GM21390 (cell line): ENCODE data around the gene ZNF541.

Source experiments
- ATAC-seq: cut with Tn5 transposase; IDR thresholded peaks from one replicate; pipeline ENCODE4 v1.9.1; 2021; ENCODE audit not compliant: unreplicated experiment

ZNF541 gene, protein sequence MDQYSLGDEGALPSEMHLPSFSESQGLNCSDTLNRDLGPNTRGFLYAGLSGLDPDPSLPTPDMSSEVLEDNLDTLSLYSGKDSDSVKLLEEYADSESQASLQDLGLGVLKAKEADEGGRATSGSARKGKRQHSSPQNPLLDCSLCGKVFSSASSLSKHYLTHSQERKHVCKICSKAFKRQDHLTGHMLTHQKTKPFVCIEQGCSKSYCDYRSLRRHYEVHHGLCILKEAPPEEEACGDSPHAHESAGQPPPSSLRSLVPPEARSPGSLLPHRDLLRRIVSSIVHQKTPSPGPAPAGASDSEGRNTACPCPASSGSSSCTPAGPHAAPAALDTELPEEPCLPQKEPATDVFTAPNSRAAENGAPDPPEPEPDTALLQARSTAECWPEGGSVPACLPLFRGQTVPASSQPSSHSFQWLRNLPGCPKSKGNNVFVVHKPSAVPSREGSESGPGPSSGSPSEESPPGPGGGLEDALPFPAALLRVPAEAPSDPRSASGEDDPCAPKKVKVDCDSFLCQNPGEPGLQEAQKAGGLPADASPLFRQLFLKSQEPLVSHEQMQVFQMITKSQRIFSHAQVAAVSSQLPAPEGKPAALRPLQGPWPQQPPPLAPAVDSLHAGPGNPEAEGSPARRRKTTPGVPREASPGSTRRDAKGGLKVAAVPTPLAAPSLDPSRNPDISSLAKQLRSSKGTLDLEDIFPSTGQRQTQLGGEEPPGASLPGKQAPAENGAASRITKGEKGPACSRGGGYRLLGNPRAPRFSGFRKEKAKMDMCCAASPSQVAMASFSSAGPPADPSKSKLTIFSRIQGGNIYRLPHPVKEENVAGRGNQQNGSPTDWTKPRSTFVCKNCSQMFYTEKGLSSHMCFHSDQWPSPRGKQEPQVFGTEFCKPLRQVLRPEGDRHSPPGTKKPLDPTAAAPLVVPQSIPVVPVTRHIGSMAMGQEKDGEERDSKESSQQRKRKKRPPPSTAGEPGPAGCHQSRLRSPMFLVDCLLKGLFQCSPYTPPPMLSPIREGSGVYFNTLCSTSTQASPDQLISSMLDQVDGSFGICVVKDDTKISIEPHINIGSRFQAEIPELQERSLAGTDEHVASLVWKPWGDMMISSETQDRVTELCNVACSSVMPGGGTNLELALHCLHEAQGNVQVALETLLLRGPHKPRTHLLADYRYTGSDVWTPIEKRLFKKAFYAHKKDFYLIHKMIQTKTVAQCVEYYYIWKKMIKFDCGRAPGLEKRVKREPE (N-terminal part only)

DNA sequence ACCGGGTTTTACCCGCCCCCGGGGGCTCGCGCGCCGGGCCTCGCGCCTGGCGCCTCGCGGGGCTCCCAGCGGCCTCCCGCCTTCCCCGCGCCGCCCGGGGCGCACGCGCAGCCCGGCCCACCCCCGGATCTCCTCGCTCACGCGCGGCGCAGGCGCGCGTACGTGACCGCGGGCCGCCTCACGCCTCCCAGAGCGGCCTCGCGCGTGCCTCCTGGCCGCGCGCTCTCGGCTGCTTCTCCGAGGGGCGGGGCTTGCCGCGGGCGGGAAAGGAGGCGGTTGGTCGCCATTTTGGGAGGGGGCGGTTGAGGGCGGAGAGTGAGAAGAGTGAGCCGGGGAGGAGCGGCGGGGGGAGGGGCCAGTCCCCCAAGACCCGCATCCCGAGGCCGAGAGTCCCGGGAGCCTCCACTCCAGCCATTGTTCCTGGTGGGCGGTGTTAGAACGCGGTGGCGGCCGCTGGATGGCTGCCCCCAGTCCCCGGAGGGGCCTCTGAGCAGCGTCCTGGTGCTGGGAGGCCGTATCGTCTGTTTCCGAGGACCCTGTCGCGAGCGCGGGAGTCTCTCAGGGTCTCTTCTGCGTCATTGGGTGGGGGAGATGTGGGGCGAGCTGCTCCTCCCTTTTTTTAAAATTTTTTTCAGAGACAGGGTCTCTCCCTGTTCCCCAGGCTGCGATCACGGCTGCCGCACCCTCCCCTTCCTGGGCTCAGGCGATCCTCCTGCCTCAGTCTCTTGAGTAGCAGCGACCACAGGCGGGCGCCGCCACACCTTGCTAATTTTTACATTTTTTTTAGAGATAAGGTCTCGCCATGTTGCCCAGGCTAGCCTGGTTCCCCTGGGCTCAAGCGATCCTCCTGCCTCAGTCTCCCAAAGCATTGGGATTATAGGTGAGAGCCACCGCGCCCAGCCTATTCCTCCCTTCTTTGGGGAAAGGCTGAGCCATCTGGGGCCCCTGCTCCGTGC lies at the start of gene ZNF541:
Gene ZNF541 (minus strand): TSS at position 78 of the 956 bp plus-strand sequence. CDS start 17,292 bp downstream, outside the sequence.
- no peak for ATAC-seq

DNA sequence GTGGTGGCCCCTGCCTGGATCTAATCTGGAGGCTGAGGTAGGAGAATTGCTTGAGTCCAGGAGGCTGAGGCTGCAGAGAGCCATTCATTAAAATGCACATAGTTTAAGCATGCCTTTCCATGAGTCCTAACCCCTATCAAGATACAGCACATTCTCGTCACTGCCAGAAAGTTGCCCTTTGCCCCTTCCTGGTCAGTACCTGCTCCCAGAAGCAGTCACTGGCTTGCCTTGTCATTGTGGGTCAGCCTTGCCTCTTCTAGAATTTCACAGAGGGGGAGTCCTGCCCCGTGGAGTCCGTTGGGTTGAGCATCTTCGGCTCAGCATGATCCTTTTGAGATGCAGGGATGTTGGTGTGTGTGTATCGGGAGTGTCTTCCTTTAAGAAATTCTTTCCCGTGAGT lies 46.8 kb upstream of the ZNF541 start:
- ATAC-seq: no peak

DNA sequence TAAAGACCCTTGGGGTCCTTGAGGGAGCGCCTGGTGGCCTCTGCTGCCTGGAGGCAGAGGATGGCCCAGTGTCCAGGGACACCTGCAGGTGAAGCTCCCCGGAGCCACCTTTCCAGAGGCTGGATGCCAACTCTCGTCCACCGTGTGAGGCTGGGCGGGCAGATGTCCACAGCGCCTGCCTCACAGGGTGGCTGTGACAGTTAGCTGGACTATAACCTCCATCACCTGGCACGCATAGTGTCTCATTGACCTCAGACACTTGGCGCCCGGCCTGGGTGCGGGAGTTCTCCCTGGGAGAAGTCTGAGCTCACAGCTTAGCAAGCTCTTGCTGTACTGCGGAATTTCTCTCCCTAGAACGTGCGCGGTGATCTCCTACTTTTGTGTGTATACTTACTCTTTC lies 45.8 kb upstream of the ZNF541 start:
- ATAC-seq: no peak

DNA sequence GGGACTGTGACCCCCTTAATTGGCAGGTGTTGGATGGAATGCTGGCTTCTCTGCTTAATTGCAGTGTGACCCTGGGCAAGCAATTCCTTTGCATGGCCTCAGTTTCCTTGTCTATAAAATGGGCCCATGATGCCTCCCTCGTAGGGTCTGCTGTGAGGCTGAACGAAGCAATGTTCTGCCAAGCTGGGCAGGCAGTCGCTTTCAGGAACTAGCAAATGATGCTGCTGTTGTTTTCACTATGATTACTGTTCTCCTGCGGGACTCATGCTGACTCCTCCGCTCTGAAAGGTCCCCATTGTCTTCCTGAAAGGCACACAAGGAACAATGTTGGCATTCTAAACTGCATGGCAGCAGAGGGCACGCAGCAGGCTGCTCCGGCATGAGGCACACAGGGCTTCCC lies 42.8 kb upstream of the ZNF541 start:
- no peak for ATAC-seq

DNA sequence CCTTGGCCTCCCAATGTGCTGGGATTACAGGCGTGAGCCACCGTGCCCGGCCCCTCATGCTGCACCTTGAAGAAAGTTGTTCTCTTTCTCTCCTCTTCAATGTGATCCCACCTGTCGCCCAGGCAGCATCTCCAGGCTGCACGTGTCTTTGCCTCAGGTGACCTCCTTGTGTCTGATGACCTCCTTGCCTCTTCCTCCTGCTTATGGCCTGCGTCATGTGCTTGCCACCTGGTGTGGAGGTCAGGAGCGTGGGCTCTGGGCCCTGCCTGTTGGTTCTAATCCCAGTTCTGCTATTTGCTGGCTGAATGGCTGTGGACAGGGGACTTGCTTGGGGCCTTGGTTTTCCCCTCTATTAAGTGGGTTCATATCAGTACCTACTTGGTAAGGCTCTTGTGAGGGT lies 42.3 kb upstream of the ZNF541 start:
- no peak for ATAC-seq

DNA sequence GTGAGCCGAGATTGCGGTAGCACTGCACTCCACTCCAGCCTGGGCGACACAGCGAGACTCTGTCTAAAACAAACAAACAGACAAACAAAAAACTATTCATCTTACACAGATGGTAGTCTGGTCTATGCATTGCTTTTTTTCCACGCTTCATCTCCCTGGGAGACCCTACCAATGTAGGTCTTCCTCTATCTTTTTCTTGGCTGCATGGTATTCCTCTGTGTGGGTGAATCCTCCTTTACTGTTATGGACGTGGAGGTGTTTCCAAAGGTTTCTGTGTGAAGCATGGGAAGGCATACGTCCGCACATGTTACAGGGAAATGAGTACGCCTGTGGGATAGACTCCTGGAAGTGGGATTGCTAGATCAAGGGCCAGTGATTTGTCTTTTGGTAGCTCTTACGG lies 41.6 kb upstream of the ZNF541 start:
- ATAC-seq: no peak

DNA sequence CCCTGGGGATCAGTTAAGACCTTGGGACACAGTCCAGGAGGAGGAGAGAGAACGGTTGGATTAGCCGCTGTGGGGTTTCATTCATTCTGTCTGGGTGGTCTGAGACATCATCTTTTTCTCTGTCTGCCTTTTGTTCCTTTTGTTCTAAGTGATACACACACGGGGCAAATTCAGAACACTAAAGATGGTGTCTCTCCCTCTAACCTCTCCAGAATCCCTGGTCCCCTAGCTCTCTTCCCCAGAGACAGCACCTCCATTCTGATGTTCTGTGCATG lies 41.0 kb upstream of the ZNF541 start:
- no peak for ATAC-seq

DNA sequence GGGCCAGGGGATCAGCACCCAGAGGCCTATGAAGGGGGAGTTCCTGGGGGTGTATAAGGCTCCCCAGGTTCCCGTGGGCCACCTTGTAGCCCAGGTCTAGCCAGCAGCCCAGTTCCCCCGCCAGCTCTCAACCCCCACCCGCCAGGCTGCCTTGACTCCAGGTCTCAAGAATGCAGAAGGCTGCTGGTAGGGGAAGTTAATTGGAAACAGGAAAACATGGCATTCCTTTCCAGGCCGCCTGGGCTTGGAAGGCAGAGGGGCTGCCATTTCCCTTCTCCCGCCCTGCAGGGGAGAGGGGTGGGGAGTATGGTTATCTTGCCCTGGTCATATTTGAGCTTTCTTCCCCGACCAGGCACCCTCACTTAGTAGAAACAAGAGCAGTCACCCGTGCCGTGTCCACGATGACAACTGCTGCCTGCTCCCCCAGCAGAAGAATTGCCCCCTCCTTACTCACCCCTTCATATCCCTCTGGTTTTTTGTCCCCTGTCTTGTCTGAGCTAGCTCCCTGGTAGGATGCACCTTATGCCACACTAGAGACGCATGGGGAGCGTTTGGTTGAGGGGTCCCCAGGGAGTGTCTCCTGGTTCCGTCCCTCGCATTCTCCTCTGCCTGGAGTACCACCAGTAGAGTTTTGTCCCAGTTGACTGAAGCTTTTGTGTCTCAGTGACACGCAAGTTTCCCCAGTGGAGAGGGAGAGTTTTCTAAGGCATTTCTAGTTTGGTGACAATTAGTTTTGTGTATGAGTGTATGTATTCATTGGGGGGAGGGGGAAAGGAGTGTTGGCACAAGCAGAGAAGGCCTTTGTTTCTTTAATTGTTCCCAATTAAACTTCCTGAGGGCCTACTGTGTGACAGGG lies 40.4 kb upstream of the ZNF541 start:
- ATAC-seq: no peak

DNA sequence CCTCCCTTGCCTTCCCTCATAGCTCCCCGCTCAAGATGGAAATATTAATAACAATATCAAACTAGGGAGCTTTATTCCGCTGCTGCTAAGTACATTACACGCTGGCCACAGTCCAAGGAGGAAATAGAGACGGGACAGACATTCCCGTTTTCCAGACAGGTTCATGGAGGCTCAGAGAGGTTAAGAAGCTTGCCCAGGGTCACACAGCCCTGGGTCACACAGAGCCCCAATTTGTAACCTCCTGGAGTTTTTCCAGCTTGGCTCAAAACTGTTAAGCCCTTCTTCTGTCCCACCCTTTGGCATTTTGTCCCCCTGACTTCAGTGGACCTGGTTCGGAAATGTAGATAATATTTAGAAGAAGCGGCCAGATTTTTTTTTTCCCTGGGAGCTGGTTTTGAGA lies 38.0 kb upstream of the ZNF541 start:
- no peak for ATAC-seq

DNA sequence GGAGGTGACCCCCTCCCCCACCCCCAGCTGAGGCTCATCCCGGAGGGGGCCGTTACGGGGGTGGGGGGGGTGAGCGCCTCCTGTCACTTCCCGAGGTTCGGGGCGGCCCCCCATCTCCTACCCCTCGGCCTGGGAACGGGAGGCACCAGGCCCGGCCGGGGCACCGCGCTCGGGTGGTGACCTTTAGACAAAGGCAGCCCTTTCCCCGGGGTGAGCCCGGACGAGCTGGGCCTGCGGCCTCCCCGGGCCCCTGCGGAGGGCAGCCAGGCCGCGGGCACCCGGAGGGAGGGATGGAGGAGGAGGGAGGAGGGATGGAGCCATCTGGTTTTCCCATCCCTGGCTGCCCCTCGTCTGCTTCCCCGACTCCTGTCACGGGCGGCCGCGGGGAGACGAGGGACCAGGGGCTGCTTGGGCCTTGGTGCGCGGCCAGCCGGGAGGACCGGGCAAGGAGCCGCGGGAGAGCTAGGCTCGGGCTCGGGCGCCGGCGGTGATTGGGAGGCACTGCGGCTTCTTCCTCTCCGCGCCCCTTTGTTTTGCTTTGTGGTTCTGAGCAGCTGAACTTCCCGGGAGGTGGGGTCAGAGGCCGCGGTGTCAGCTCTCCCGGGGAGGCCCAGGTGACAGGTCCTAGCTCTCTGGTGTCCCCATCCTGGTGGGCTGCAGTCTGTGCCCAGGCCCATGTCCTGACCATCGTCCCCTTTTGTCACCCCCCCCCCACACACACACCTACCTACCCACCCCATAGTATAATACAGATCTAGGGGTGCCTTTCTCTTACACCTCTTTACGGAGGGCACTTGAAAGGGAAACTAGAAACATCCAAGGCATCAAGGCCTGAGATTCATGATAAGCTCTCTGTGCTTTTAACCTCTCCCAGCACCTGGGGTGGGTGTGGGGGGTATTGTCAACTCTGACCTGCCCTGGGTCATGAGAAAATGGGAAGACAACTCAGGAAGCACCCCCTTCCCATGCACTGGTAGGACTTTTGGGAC lies 37.3 kb upstream of the ZNF541 start:
- no peak for ATAC-seq

DNA sequence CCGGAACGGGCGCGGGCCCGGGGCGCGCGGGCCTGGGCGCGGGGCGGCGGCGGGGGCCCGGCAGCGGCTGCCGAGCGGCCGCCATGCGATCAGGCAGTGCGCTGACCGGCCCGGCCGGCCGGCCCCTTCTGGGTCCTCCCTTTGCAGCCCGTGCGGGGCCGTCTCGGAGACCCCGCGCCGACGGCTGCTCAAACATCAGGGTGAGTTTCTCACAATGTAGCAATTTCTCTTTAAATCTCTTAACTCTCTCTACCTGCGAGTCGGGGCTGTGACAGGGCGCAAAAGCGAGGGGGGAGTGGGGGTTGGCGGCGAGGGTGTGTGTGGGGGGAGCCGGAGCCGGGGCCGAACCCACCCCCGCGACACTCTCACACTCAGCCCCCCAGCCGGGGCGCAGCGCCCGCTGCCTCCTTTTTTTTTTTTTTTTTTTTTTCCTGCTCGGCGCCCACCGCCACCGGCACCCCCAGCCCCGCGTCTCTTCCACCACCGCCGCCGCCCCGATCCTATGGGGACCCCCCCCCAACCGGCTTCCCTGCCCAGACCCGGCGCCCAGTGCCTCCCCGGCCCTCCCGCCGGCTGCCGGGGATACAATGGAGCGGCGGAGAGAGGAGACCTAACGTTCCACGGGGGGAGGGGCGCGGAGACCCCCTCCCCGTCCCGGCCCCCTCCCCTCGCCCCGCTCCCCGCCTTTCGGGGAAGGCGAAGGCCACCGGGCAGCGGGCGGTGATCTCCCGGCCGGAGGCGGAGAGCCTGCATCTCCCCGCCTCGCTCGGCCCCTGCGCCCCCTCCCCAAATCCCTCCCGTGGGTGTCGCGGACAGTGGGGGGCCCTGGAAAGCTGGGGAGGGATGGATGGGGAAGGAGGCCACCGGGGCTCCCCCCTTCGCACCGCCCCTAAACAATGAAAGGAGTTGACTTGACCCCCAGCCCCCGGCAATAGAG lies 36.3 kb upstream of the ZNF541 start, which contains the start of gene BICRA:
Gene BICRA (plus strand): TSS at position 166 of the 937 bp plus-strand sequence. CDS start 64,441 bp downstream, outside the sequence.
- peak; percentile 34 for ATAC-seq

DNA sequence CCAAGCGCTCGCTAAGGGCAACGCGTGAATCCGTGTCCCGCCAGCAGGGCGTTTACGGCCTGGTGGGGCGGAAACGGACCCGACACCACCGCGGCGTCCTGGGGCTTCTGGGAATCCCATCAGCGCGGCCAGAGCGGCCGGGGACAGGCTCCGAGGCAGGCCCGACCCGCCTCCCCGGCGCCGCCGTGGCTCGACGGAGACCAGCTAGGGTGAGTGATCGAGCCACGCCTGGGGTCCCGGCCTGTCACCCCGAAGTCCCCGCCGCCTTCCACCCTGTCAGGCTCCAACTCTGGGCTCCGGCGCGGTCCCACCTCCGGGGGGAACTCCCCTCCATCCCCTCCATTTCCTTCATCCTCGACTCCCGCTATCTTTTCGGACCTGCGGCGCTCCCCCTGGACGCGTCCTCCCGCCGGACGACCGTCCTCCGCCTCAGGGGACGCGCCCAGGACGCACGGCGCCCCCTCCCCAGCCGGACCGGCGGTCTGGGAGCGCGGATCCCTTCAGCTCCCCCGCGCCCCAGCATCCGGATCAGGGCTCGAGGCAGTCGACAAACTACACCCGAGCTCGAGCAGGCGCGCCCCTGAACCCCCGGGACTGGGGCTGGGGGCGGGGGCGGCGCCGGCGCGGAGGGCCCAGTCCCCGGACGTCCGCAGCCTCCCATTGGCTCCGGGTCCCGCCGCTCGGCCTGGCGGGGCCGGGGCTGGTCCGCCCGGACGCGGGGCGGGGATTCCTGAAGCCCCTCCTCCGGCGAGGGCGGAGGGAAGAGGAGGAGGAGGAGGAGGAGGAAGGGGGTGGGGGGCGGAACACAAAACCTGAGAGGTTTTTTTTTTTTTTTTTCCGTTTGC lies 35.3 kb upstream of the ZNF541 start:
- peak; percentile 78 for ATAC-seq

DNA sequence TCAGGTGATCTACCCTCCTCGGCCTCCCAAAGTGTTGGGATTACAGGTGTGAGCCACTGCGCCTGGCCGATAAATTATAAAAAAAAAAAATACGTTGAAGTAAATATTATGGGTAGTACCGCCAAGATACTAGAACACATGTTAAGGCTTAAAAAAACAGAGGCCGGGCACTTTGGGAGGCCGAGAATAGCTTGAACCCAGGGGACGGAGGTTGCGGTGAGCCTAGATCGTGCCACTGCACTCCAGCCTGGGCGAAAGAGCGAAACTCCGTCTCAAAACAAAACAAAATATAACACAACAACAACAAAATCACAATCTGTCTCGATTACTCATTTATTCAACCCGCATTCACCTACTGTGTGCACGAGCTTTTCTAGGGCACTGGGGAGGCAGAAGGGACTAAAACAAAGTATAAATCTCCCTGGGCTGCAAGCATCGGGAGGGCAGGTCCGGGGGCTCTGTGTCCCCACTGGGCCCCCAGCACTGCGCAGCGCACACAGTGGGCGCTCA lies 34.7 kb upstream of the ZNF541 start:
- ATAC-seq: no peak

DNA sequence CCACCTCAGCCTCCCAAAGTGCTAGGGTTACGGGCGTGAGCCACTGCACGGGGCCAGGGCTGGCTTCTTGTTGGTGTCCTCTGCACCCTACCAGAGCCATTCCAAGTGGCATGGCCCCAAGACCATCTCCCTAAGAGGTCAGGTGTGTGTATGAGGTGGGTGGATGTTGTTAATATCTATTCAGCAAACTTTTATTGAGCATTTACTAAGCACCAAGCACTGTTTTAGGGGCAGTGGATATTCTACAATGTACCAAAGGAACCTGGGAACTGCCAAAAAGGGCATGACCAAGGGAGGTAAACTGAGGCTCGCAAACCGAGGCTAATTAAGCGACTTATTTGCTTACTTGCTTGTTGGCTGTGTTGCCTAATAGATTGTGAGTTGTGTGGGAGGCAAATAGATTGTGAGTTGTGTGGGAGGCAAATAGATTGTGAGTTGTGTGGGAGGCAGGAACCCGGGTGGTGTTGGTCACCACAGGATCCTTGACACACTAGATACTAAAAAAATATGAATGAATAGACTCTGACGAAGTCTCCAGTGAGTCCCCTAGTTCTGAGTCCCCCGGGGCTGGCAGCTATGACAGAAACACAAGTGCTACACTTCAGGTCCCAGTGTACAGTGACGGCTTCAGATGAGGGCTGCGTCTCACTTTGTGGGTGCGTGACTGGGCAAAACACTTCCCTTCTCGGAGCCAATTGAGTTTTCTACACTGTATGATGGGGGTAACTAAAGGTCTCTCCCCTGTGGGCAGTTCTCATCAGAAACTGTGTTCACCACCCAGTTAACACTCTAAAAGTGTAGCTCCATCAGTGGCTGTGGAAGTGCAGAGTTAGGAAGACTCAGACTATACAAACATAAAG lies 31.0 kb upstream of the ZNF541 start:
- no peak for ATAC-seq
